Muscle layer of duodenum (tissue), 2 donors: ENCODE results near the gene LRRFIP1.

Experiments used
- H3K27ac ChIP-seq: one replicate; pipeline ENCODE4 v1.7.0; 2013; ENCODE audit warnings: mild to moderate bottlenecking, low read length
- H3K27me3 ChIP-seq: one replicate; pipeline ENCODE4 v1.7.0; 2013; ENCODE audit warnings: low read depth, mild to moderate bottlenecking, control low read depth, low read length
- H3K36me3 ChIP-seq, 2 donors: one replicate each; pipeline ENCODE4 v1.7.0; 2013; ENCODE audit warnings: low read length in 2 of 2, control low read depth in 1 of 2, mild to moderate bottlenecking in 1 of 2; ENCODE audit not compliant: insufficient read depth in 2 of 2, control insufficient read depth in 1 of 2
- H3K4me1 ChIP-seq, 2 donors: one replicate each; pipeline ENCODE4 v1.7.0; 2013; ENCODE audit warnings: low read length in 2 of 2, mild to moderate bottlenecking in 2 of 2, control low read depth in 1 of 2, moderate library complexity in 1 of 2; ENCODE audit not compliant: insufficient read depth in 2 of 2, control insufficient read depth in 1 of 2
- H3K4me3 ChIP-seq, 2 donors: one replicate each; pipeline ENCODE4 v1.7.0; 2013; ENCODE audit warnings: low read length in 2 of 2, low read depth in 1 of 2, mild to moderate bottlenecking in 1 of 2
- H3K9me3 ChIP-seq, 2 donors: one replicate each; pipeline ENCODE4 v1.7.0; 2013; ENCODE audit warnings: low read length in 2 of 2, control low read depth in 1 of 2, mild to moderate bottlenecking in 1 of 2; ENCODE audit not compliant: control insufficient read depth in 1 of 2
- donor health status: healthy.

The LRRFIP1 gene

DNA sequence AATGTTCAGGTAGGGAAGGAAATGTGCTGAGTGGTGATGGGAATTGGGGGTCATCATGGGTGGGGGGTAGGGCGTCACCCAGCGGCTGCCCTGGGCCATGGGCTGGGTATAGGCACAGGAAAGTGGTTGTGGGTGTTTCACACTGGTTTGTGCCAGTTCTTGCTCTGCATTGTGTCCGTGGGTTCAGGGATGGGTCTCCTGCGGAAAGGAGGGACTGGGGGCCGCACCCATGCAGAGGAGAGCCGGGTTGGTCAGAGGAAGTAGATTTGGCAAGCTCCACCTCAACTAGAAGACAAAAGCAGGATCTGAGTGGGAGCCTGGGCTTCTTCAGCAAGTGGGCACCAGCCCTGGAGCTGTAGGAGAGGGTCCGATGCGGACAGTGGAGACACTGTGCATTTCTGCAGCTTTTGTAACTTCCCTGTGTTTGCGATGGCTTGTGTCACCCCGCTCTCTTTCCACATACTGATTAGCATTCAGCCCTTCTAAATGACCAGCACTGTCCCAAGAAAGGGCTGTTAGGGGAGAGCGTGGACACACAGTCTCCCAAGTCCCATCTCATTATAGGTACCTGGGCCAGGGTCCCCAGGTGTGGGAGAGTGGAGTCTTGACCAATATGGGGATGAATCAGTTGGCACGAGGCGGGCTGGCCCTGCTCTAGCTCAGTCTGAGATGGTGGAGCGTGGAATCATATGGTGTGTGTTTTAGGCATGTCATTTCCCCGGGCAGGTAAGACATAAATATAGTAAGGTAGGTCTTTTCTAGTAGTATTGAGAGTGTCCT lies 67.2 kb downstream of the LRRFIP1 start:
- Histone ChIP-seq H3K27ac (peak overlapping the region; percentile 99), H3K36me3 (no peaks in the 10 kb centered on the region), H3K4me1 (peaks cover 41 to 48% of the 10 kb centered on the region in 2 donors), H3K9me3 (no peaks in the 10 kb centered on the region), H3K4me3 (peak overlapping the region; percentile 86 to 95), H3K27me3 (no peaks in the 10 kb centered on the region)

DNA sequence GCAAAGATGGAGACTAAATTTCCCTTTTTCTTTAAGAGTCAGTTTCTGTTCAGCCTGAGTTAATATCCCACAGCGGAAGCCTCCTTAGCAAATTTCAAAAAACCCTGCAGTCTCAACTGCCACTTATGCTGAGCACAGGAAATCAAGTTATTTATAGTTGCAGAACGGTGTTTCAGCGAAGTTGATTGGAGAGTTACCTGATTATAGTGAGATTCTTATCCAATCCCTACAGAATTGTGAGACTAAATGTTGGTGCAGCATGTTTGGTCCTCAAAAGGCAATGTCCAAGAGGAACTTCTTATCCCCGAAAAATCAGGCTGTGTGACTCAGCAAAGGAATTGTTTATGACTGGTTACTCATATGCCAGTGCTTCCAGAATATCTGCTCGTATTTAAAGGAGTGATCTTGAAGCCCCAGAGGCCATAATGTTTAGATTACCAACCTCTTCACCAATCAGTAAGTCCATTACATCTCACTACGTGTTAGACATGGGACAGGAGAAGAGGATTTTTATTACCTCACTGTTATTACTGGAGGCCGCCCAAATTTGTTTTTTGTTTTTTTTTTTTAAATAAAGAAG lies 67.9 kb downstream of the LRRFIP1 start:
- Histone ChIP-seq H3K27ac (peak overlapping the region; percentile 99), H3K4me1 (peaks cover 48 to 55% of the 10 kb centered on the region in 2 donors), H3K27me3 (no peaks in the 10 kb centered on the region), H3K36me3 (no peaks in the 10 kb centered on the region), H3K9me3 (no peaks in the 10 kb centered on the region), H3K4me3 (peak overlapping the region; percentile 86 to 95)

DNA sequence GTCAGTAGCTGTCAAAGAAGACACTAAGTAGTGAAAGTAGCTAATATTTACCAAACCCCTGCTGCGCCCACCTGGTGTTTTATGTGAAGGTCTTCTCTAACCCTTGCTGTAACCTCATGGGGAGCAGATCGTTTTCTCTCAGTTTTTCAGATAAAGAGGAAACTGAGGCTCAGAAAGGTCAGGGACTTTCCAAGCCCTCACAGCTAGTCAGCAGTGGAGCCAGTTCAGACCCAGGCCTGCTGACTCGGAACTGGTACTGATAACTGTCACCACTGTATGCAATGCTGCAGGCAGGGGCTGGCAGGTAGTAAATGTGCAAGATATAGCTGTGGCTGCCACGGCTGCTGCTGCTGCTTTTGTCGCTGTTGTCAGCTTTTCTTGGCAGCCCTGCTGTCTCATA lies 69.1 kb downstream of the LRRFIP1 start:
- no peaks in the 10 kb centered on the region for H3K27me3 ChIP-seq
- H3K36me3 ChIP-seq = no peaks in the 10 kb centered on the region
- H3K9me3 ChIP-seq = no peaks in the 10 kb centered on the region
- peaks cover 60 to 63% of the 10 kb centered on the region in 2 donors for H3K4me1 ChIP-seq
- no peak overlapping the region for H3K4me3 ChIP-seq
- peak overlapping the region; percentile 99 for H3K27ac ChIP-seq

DNA sequence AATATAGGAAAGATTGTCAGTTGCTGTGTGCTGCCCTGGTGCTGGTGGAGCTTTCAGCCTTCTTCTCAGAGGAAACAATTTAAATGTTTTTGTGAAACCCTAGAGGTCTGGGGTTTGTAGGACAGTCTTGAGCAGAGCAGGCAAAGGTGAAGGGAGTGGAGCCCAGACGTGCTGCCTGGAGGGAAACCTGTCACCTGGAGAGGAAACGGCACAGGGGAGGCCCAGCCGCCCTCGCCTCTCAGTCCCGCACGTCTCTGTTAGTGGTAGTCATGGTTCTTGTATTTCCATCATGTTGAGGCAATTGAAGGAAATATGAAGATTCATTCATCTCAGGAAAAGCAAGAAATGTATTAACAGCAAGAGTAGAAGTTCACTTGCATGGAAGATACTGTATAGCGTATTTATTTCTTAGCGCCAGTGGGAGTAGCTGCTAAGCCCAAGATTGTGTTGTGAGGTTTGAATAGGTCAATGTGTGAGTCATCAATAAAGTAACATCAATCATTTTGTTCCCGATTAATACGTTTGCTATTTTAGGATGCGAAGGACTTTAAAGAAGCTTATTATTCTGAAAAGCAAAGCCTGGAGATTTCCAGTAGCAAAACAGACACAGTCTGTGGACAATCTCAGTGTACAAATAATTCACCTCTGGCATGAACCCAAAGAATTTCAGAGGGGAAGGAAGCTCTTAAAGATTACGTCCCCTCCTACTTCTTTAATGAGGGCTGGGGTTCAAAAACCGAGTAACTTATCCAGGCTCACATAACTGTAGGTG lies 70.4 kb downstream of the LRRFIP1 start:
- peaks cover 73 to 76% of the 10 kb centered on the region in 2 donors for H3K4me1 ChIP-seq
- no peaks in the 10 kb centered on the region for H3K9me3 ChIP-seq

DNA sequence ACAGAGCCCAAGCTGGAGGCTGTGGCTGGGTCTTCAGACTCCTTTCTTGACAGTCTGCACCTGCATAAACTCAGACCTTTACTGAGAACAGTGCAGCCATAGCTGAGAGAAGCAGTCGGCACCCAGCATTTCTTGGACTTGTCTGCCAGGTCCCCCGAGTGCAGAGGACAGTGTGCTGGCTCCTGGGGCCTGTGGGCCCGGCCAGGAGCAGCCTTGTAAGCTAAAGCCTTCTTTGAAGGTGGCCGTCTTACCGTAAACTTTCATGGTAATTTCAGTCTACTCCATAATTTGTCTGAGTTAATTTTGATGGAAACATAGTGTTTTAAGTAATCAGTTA lies 70.9 kb downstream of the LRRFIP1 start:
- H3K9me3 ChIP-seq = no peaks in the 10 kb centered on the region
- no peaks in the 10 kb centered on the region for H3K36me3 ChIP-seq
- H3K27me3 ChIP-seq = no peaks in the 10 kb centered on the region
- peak overlapping the region; percentile 74 for H3K27ac ChIP-seq
- H3K4me3 ChIP-seq = peak overlapping the region in 1 of 2 donors; percentile 8
- H3K4me1 ChIP-seq = peaks cover 78 to 82% of the 10 kb centered on the region in 2 donors

More for the DNA sequence above, 70.4 kb downstream of the LRRFIP1 start:
- Histone ChIP-seq H3K4me3 (peak overlapping the region in 1 of 2 donors; percentile 8), H3K27ac (peak overlapping the region; percentile 74), H3K27me3 (no peaks in the 10 kb centered on the region), H3K36me3 (no peaks in the 10 kb centered on the region)

DNA sequence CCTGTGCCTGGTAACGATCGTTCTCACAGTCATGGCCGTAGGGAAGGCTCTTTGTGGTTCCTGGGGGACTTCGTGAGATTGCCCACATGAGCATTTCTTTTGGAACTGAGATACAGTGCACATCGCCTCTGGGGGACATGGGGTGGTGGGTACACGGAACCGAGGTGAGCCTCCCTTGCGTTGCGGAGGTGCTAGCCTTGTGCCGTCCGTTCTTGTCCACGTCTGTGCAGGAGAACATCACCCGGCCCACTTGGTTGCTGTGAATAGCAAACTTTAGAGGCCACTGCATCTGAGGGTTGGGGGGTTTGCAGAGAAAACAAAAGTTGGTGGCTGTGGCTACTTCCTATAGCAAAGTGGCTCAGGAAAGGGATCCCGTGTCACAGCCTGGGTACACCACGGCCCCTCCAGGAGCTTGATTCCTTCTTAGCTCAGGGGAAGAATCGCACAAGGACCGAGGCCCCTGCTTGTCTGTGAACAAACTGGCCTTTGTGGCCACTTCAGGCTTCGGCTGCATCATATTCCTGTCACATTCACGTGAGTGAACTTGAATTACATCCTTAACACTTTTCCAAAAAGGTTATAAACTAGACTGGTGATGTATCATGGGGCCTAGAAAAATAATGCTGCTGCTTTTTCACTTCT lies 72.6 kb downstream of the LRRFIP1 start:
- Histone ChIP-seq H3K9me3 (no peaks in the 10 kb centered on the region), H3K27me3 (no peaks in the 10 kb centered on the region), H3K4me1 (peaks cover 77 to 84% of the 10 kb centered on the region in 2 donors), H3K27ac (peak overlapping the region; percentile 94), H3K36me3 (no peaks in the 10 kb centered on the region), H3K4me3 (peak overlapping the region in 1 of 2 donors; percentile 34)

GRCh38 chr2:237700512-237701032 lies 73.2 kb downstream of the LRRFIP1 start:
- Histone ChIP-seq H3K4me3 (peak overlapping the region in 1 of 2 donors; percentile 34), H3K4me1 (peaks cover 79 to 84% of the 10 kb centered on the region in 2 donors), H3K27ac (peak overlapping the region; percentile 94), H3K27me3 (no peaks in the 10 kb centered on the region), H3K36me3 (no peaks in the 10 kb centered on the region), H3K9me3 (no peaks in the 10 kb centered on the region)

GRCh38 chr2:237701033-237701858 lies 73.9 kb downstream of the LRRFIP1 start:
- peak overlapping the region in 1 of 2 donors; percentile 34 for H3K4me3 ChIP-seq
- no peaks in the 10 kb centered on the region for H3K36me3 ChIP-seq
- no peaks in the 10 kb centered on the region for H3K9me3 ChIP-seq
- peak overlapping the region; percentile 94 for H3K27ac ChIP-seq
- H3K27me3 ChIP-seq = no peaks in the 10 kb centered on the region
- peaks cover 74 to 87% of the 10 kb centered on the region in 2 donors for H3K4me1 ChIP-seq

DNA sequence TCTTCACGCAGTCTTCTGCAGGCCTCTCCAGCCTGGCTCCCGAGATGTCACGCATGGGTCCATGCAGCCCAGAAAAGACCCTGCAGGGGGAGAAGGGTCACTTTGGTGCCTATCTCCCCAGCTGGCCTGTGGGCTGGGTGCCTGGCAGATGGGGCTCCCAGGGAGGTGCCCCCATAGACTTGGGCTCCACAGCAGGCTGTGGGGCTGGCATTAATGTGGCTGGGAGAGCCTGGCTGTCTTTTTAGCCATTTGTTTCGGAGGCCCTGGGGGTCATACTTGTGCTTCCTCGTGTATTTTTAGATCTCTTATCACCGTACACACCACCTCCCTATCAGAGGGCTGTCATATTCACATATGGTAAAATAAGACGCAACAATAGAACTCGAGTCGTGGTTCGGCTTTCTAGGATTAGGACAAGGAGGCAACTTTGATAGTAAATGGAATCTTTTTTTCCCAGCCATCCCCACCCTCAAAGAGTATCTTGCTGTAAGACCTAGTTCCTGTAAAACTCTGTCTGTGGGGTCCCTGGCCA lies 74.5 kb downstream of the LRRFIP1 start:
- peaks cover 71 to 87% of the 10 kb centered on the region in 2 donors for H3K4me1 ChIP-seq
- H3K27ac ChIP-seq = peak overlapping the region; percentile 94
- no peaks in the 10 kb centered on the region for H3K36me3 ChIP-seq
- H3K27me3 ChIP-seq = no peaks in the 10 kb centered on the region
- H3K9me3 ChIP-seq = no peaks in the 10 kb centered on the region
- peak overlapping the region; percentile 26 to 34 for H3K4me3 ChIP-seq
